Measurements from ENCODE around the gene OAS3. TPM values are rescaled to one million over a fixed set of nuclear protein-coding genes. Genes with fewer than 3 reads are reported as not detected.
"Not testable (repeated sequence)": the region's sequence is repeated elsewhere in the genome, so short reads cannot be mapped to it uniquely, and the experiment has no call there.

The OAS3 gene
- polyA plus RNA-seq, 4 donors: 3.8 to 13.1 (median 7.3) TPM

DNA sequence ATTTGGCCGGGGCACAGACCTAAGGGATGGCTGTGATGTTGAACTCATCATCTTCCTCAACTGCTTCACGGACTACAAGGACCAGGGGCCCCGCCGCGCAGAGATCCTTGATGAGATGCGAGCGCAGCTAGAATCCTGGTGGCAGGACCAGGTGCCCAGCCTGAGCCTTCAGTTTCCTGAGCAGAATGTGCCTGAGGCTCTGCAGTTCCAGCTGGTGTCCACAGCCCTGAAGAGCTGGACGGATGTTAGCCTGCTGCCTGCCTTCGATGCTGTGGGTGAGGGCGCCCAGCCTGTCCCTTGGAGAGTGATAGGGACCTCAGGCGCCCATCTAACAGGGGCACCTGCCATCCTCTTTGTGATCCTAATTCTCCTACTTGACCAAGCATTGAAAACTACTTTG, 12.4 kb downstream of the OAS3 start:
- Histone ChIP-seq H3K27ac (ENCODE audit: low read depth in 1 of 3, low read length in 2 of 3) (no peak overlapping the region), H3K9me3 (ENCODE audit: control insufficient read depth in 2 of 2, insufficient read depth in 1 of 2, low read depth in 1 of 2, low read length in 1 of 2) (no peaks in the 10 kb centered on the region), H3K27me3 (ENCODE audit: control insufficient read depth in 3 of 3, insufficient read depth in 3 of 3, low read length in 3 of 3) (no peaks in the 10 kb centered on the region), H3K36me3 (ENCODE audit: control insufficient read depth in 3 of 3, insufficient read depth in 2 of 3, low read depth in 1 of 3, low read length in 3 of 3) (peaks cover 0 to 30% (median 4%) of the 10 kb centered on the region in 3 donors), H3K4me1 (ENCODE audit: control insufficient read depth in 3 of 3, insufficient read depth in 2 of 3, low read depth in 1 of 3, low read length in 2 of 3) (no peaks in the 10 kb centered on the region), H3K4me3 (ENCODE audit: low read depth in 1 of 3, low read length in 3 of 3) (no peak overlapping the region)
- no peak for DNase-seq
- WGBS, 3 donors: 93 to 97% (median 96%) methylated on average over 11 of the region's 11 CpGs
- no peak for FAIRE-seq

DNA sequence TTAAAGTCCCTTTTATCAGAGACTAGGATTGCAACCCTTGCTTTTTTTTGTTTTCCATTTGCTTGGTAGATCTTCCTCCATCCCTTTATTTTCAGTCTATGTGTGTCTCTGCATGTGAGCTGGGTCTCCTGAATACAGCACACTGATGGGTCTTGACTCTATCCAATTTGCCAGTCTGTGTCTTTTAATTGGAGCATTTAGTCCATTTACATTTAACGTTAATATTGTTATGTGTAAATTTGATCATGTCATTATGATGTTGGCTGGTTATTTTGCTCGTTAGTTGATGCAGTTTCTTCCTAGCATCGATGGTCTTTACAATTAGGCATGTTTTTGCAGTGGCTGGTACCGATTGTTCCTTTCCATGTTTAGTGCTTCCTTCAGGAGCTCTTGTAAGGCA, 18.9 kb downstream of the OAS3 start:
- not testable (repeated sequence) for DNase-seq; H3K4me1 ChIP-seq (ENCODE audit: control insufficient read depth in 3 of 3, insufficient read depth in 2 of 3, low read depth in 1 of 3, low read length in 2 of 3); H3K4me3 ChIP-seq (ENCODE audit: low read depth in 1 of 3, low read length in 3 of 3); FAIRE-seq; H3K9me3 ChIP-seq (ENCODE audit: control insufficient read depth in 2 of 2, insufficient read depth in 1 of 2, low read depth in 1 of 2, low read length in 1 of 2); H3K27ac ChIP-seq (ENCODE audit: low read depth in 1 of 3, low read length in 2 of 3); H3K27me3 ChIP-seq (ENCODE audit: control insufficient read depth in 3 of 3, insufficient read depth in 3 of 3, low read length in 3 of 3)
- 93 to 96% (median 94%) methylated on average over 4 of the region's 4 CpGs for WGBS, 3 donors
- peaks cover 0 to 11% (median 3%) of the 10 kb centered on the region in 3 donors for H3K36me3 ChIP-seq (ENCODE audit: control insufficient read depth in 3 of 3, insufficient read depth in 2 of 3, low read depth in 1 of 3, low read length in 3 of 3)

GRCh38 chr12:112961074-112961473, 22.8 kb downstream of the OAS3 start:
- WGBS, 3 donors: 88 to 90% (median 88%) methylated on average over 7 of the region's 7 CpGs

DNA sequence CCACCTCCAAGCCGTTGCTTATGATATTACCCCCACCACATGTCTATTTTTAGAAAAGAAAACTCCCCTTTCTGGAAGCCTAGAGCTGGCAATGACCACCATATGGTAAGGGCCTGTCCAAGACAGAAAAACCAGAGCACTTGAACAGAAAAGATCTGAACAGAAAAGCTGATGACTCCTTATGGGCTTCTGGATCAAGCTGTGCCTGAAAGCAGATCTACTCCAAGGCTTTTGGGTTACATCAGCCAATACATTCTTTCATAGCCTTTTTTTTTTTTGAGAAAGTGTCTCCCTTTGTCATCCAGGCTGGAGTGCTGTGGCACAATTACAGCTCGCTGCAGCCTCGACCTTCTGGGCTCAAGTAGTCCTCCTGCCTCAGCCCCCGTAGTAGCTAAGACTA, 23.3 kb downstream of the OAS3 start:
- Histone ChIP-seq H3K4me1 (ENCODE audit: control insufficient read depth in 3 of 3, insufficient read depth in 2 of 3, low read depth in 1 of 3, low read length in 2 of 3) (no peaks in the 10 kb centered on the region), H3K27me3 (ENCODE audit: control insufficient read depth in 3 of 3, insufficient read depth in 3 of 3, low read length in 3 of 3) (no peaks in the 10 kb centered on the region), H3K4me3 (ENCODE audit: low read depth in 1 of 3, low read length in 3 of 3) (no peak overlapping the region), H3K27ac (ENCODE audit: low read depth in 1 of 3, low read length in 2 of 3) (no peak overlapping the region), H3K36me3 (ENCODE audit: control insufficient read depth in 3 of 3, insufficient read depth in 2 of 3, low read depth in 1 of 3, low read length in 3 of 3) (peaks cover 14 to 42% (median 26%) of the 10 kb centered on the region in 3 donors), H3K9me3 (ENCODE audit: control insufficient read depth in 2 of 2, insufficient read depth in 1 of 2, low read depth in 1 of 2, low read length in 1 of 2) (peaks cover 0 to 5% of the 10 kb centered on the region in 2 donors)
- FAIRE-seq (no peak), DNase-seq (no peak)
- 92 to 95% (median 92%) methylated on average over 4 of the region's 4 CpGs for WGBS, 3 donors

More at GRCh38 chr12:112961074-112961473, 22.8 kb downstream of the OAS3 start:
- peaks cover 14 to 40% (median 24%) of the 10 kb centered on the region in 3 donors for H3K36me3 ChIP-seq (ENCODE audit: control insufficient read depth in 3 of 3, insufficient read depth in 2 of 3, low read depth in 1 of 3, low read length in 3 of 3)
- no peaks in the 10 kb centered on the region for H3K4me1 ChIP-seq (ENCODE audit: control insufficient read depth in 3 of 3, insufficient read depth in 2 of 3, low read depth in 1 of 3, low read length in 2 of 3)
- FAIRE-seq: no peak
- no peak for DNase-seq
- H3K27me3 ChIP-seq (ENCODE audit: control insufficient read depth in 3 of 3, insufficient read depth in 3 of 3, low read length in 3 of 3): no peaks in the 10 kb centered on the region
- no peak overlapping the region for H3K27ac ChIP-seq (ENCODE audit: low read depth in 1 of 3, low read length in 2 of 3)
- peaks cover 0 to 5% of the 10 kb centered on the region in 2 donors for H3K9me3 ChIP-seq (ENCODE audit: control insufficient read depth in 2 of 2, insufficient read depth in 1 of 2, low read depth in 1 of 2, low read length in 1 of 2)
- H3K4me3 ChIP-seq (ENCODE audit: low read depth in 1 of 3, low read length in 3 of 3): no peak overlapping the region

GRCh38 chr12:112962561-112962960, 24.3 kb downstream of the OAS3 start:
- Histone ChIP-seq H3K4me3 (ENCODE audit: low read depth in 1 of 3, low read length in 3 of 3) (no peak overlapping the region), H3K27me3 (ENCODE audit: control insufficient read depth in 3 of 3, insufficient read depth in 3 of 3, low read length in 3 of 3) (no peaks in the 10 kb centered on the region), H3K27ac (ENCODE audit: low read depth in 1 of 3, low read length in 2 of 3) (no peak overlapping the region), H3K4me1 (ENCODE audit: control insufficient read depth in 3 of 3, insufficient read depth in 2 of 3, low read depth in 1 of 3, low read length in 2 of 3) (no peaks in the 10 kb centered on the region), H3K9me3 (ENCODE audit: control insufficient read depth in 2 of 2, insufficient read depth in 1 of 2, low read depth in 1 of 2, low read length in 1 of 2) (peaks cover 0 to 5% of the 10 kb centered on the region in 2 donors), H3K36me3 (ENCODE audit: control insufficient read depth in 3 of 3, insufficient read depth in 2 of 3, low read depth in 1 of 3, low read length in 3 of 3) (peaks cover 14 to 49% (median 26%) of the 10 kb centered on the region in 3 donors)
- DNase-seq (no peak), FAIRE-seq (no peak)
- WGBS, 3 donors: 96 to 97% (median 96%) methylated on average over 7 of the region's 7 CpGs

GRCh38 chr12:112963227-112963861, 25.1 kb downstream of the OAS3 start:
- 92 to 97% (median 94%) methylated on average over 14 of the region's 14 CpGs for WGBS, 3 donors
- Histone ChIP-seq H3K4me3 (ENCODE audit: low read depth in 1 of 3, low read length in 3 of 3) (no peak overlapping the region), H3K27me3 (ENCODE audit: control insufficient read depth in 3 of 3, insufficient read depth in 3 of 3, low read length in 3 of 3) (no peaks in the 10 kb centered on the region), H3K27ac (ENCODE audit: low read depth in 1 of 3, low read length in 2 of 3) (no peak overlapping the region), H3K36me3 (ENCODE audit: control insufficient read depth in 3 of 3, insufficient read depth in 2 of 3, low read depth in 1 of 3, low read length in 3 of 3) (peaks cover 14 to 52% (median 26%) of the 10 kb centered on the region in 3 donors), H3K4me1 (ENCODE audit: control insufficient read depth in 3 of 3, insufficient read depth in 2 of 3, low read depth in 1 of 3, low read length in 2 of 3) (no peaks in the 10 kb centered on the region), H3K9me3 (ENCODE audit: control insufficient read depth in 2 of 2, insufficient read depth in 1 of 2, low read depth in 1 of 2, low read length in 1 of 2) (peaks cover 0 to 5% of the 10 kb centered on the region in 2 donors)
- DNase-seq (no peak), FAIRE-seq (no peak)

GRCh38 chr12:112964067-112964670, 25.9 kb downstream of the OAS3 start:
- DNase-seq: no peak
- 86 to 97% (median 89%) methylated on average over 6 of the region's 6 CpGs for WGBS, 3 donors
- no peak for FAIRE-seq

GRCh38 chr12:112964915-112965314, 26.6 kb downstream of the OAS3 start:
- Histone ChIP-seq H3K4me1 (ENCODE audit: control insufficient read depth in 3 of 3, insufficient read depth in 2 of 3, low read depth in 1 of 3, low read length in 2 of 3) (no peaks in the 10 kb centered on the region), H3K4me3 (ENCODE audit: low read depth in 1 of 3, low read length in 3 of 3) (no peak overlapping the region), H3K36me3 (ENCODE audit: control insufficient read depth in 3 of 3, insufficient read depth in 2 of 3, low read depth in 1 of 3, low read length in 3 of 3) (peaks cover 18 to 53% (median 26%) of the 10 kb centered on the region in 3 donors), H3K9me3 (ENCODE audit: control insufficient read depth in 2 of 2, insufficient read depth in 1 of 2, low read depth in 1 of 2, low read length in 1 of 2) (no peaks in the 10 kb centered on the region), H3K27me3 (ENCODE audit: control insufficient read depth in 3 of 3, insufficient read depth in 3 of 3, low read length in 3 of 3) (no peaks in the 10 kb centered on the region), H3K27ac (ENCODE audit: low read depth in 1 of 3, low read length in 2 of 3) (no peak overlapping the region)
- DNase-seq (no peak), FAIRE-seq (no peak)
- 89 to 93% (median 92%) methylated on average over 4 of the region's 4 CpGs for WGBS, 3 donors

More at GRCh38 chr12:112964067-112964670, 25.9 kb downstream of the OAS3 start:
- H3K27ac ChIP-seq (ENCODE audit: low read depth in 1 of 3, low read length in 2 of 3): no peak overlapping the region
- no peak overlapping the region for H3K4me3 ChIP-seq (ENCODE audit: low read depth in 1 of 3, low read length in 3 of 3)
- no peaks in the 10 kb centered on the region for H3K27me3 ChIP-seq (ENCODE audit: control insufficient read depth in 3 of 3, insufficient read depth in 3 of 3, low read length in 3 of 3)
- peaks cover 14 to 49% (median 26%) of the 10 kb centered on the region in 3 donors for H3K36me3 ChIP-seq (ENCODE audit: control insufficient read depth in 3 of 3, insufficient read depth in 2 of 3, low read depth in 1 of 3, low read length in 3 of 3)
- peaks cover 0 to 2% of the 10 kb centered on the region in 2 donors for H3K9me3 ChIP-seq (ENCODE audit: control insufficient read depth in 2 of 2, insufficient read depth in 1 of 2, low read depth in 1 of 2, low read length in 1 of 2)
- no peaks in the 10 kb centered on the region for H3K4me1 ChIP-seq (ENCODE audit: control insufficient read depth in 3 of 3, insufficient read depth in 2 of 3, low read depth in 1 of 3, low read length in 2 of 3)

All from small intestine (tissue), 7 donors.